AG08396 (cell line): ENCODE results near the gene LDLRAD4.
"Not testable (repeated sequence)": the region's sequence is repeated elsewhere in the genome, so short reads cannot be mapped to it uniquely, and the experiment has no call there.

Experiments used
- DNase-seq: peaks from one replicate; pipeline ENCODE4 v3.0.0; 2012; ENCODE audit warnings: low spot score, mixed read lengths

Gene LDLRAD4

GRCh38 chr18:13246591-13246990, 28.0 kb downstream of the LDLRAD4 start:
- no peak for DNase-seq

- DNase-seq = no peak
Measured at GRCh38 chr18:13247506-13247905, 28.9 kb downstream of the LDLRAD4 start.

- DNase-seq = no peak
Measured at GRCh38 chr18:13252686-13253410, 34.3 kb downstream of the LDLRAD4 start.

- no peak for DNase-seq
Measured at GRCh38 chr18:13253786-13254688, 35.5 kb downstream of the LDLRAD4 start.

GRCh38 chr18:13254971-13255927, 36.7 kb downstream of the LDLRAD4 start:
- no peak for DNase-seq

- no peak for DNase-seq
Measured at GRCh38 chr18:13256444-13257305, 38.1 kb downstream of the LDLRAD4 start.

GRCh38 chr18:13257361-13257980, 38.9 kb downstream of the LDLRAD4 start:
- no peak for DNase-seq

GRCh38 chr18:13258921-13259320, 40.4 kb downstream of the LDLRAD4 start:
- no peak for DNase-seq

- DNase-seq = no peak
Measured at GRCh38 chr18:13259701-13260100, 41.1 kb downstream of the LDLRAD4 start.

GRCh38 chr18:13260197-13260934, 41.8 kb downstream of the LDLRAD4 start:
- no peak for DNase-seq

- no peak for DNase-seq
Measured at GRCh38 chr18:13260935-13261640, 42.5 kb downstream of the LDLRAD4 start.

GRCh38 chr18:13261661-13262357, 43.2 kb downstream of the LDLRAD4 start:
- DNase-seq = no peak

- DNase-seq = not testable (repeated sequence)
Measured at GRCh38 chr18:13262358-13262680, 43.8 kb downstream of the LDLRAD4 start.

GRCh38 chr18:13262839-13263691, 44.5 kb downstream of the LDLRAD4 start:
- DNase-seq = no peak

GRCh38 chr18:13264091-13265007, 45.8 kb downstream of the LDLRAD4 start:
- no peak for DNase-seq

GRCh38 chr18:13265008-13265910, 46.7 kb downstream of the LDLRAD4 start:
- DNase-seq = no peak
